Stimulated activated CD4-positive, alpha-beta T cell treated with anti-CD3 and anti-CD28 coated beads, Interleukin-4, amount 100 ng/mL, for 24 hours (primary cell): ENCODE measurements around the gene JAG2.
A peak's percentile ranks its signal among the peaks of the same experiment; 100 is the strongest.

ENCODE experiments used
- DNase-seq: peaks from one replicate; pipeline ENCODE4 v3.0.0-alpha.2; 2020

The JAG2 gene

GRCh38 chr14:105181549-105182295 lies 13.1 kb upstream of the JAG2 start:
- no peak for DNase-seq

GRCh38 chr14:105180592-105181548 lies 12.3 kb upstream of the JAG2 start, which contains the start of gene NUDT14:
NUDT14 (minus strand) TSS chr14:105181312; CDS start chr14:105181209, 103 bp downstream.
- peak; percentile 75 for DNase-seq

- DNase-seq = no peak
Measured at GRCh38 chr14:105179191-105179590, 10.6 kb upstream of the JAG2 start.

GRCh38 chr14:105178868-105179140 lies 10.2 kb upstream of the JAG2 start:
- no peak for DNase-seq

GRCh38 chr14:105178069-105178867 lies 9.7 kb upstream of the JAG2 start:
- no peak for DNase-seq

GRCh38 chr14:105177082-105177481 lies 8.5 kb upstream of the JAG2 start:
- no peak for DNase-seq

GRCh38 chr14:105176513-105176912 lies 7.9 kb upstream of the JAG2 start:
- no peak for DNase-seq

- DNase-seq = peak; percentile 39
Measured at GRCh38 chr14:105173901-105174894, 5.6 kb upstream of the JAG2 start.

GRCh38 chr14:105173145-105173544 lies 4.6 kb upstream of the JAG2 start:
- no peak for DNase-seq

GRCh38 chr14:105172476-105172875 lies 3.9 kb upstream of the JAG2 start:
- DNase-seq = no peak

GRCh38 chr14:105171004-105171673 lies 2.6 kb upstream of the JAG2 start:
- no peak for DNase-seq

- DNase-seq = no peak
Measured at GRCh38 chr14:105169776-105170655, 1.4 kb upstream of the JAG2 start.

GRCh38 chr14:105168979-105169507 lies 467 bp upstream of the JAG2 start:
- DNase-seq = peak; percentile 23

GRCh38 chr14:105168093-105168420 lies 519 bp downstream of the JAG2 start:
- DNase-seq = no peak

GRCh38 chr14:105167303-105168092 lies 1.1 kb downstream of the JAG2 start:
- DNase-seq = no peak

- no peak for DNase-seq
Measured at GRCh38 chr14:105166571-105167302, 1.8 kb downstream of the JAG2 start.

- DNase-seq = no peak
Measured at GRCh38 chr14:105165761-105166485, 2.7 kb downstream of the JAG2 start.
